HFF-Myc (cell line): ENCODE measurements around the gene SCIN.
"Not testable (repeated sequence)": the region's sequence is repeated elsewhere in the genome, so short reads cannot be mapped to it uniquely, and the experiment has no call there.

ENCODE experiments used
- DNase-seq: peaks from one replicate; pipeline ENCODE4 v3.0.0-alpha.2; 2011; ENCODE audit warnings: low read depth; ENCODE audit errors: extremely low read depth
- H3K4me3 ChIP-seq: replicated peaks from 2 replicates; pipeline ENCODE4 v1.5.1; 2011; ENCODE audit warnings: low read depth, mild to moderate bottlenecking, control low read depth, low read length
- TF ChIP-seq, protein P1 (sequence below): IDR thresholded peaks from 2 replicates; pipeline ENCODE4 v1.5.1; 2012; ENCODE audit warnings: mild to moderate bottlenecking, low read depth, low read length, control low read depth; ENCODE audit errors: missing control alignments

The SCIN gene

DNA sequence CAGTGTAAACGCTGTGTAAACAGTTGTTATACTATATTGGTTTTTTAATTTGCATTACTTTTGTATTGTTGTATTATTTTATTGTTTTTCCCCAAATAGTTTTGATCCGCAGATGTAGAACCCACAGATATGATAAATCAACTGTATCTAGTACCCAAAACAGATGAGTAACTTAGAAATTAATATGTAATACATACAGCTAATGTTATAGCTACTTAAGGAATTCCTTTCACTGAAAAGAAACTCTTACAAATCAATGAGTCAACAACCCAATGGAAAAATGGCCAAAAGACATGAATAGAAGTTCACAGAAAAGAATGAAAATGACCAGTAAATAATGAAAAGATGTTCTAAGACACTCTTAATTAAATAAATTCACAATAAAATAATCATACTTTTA is 84.6 kb downstream of the SCIN start:
- no peak for DNase-seq
- TF ChIP-seq, protein P1, sequence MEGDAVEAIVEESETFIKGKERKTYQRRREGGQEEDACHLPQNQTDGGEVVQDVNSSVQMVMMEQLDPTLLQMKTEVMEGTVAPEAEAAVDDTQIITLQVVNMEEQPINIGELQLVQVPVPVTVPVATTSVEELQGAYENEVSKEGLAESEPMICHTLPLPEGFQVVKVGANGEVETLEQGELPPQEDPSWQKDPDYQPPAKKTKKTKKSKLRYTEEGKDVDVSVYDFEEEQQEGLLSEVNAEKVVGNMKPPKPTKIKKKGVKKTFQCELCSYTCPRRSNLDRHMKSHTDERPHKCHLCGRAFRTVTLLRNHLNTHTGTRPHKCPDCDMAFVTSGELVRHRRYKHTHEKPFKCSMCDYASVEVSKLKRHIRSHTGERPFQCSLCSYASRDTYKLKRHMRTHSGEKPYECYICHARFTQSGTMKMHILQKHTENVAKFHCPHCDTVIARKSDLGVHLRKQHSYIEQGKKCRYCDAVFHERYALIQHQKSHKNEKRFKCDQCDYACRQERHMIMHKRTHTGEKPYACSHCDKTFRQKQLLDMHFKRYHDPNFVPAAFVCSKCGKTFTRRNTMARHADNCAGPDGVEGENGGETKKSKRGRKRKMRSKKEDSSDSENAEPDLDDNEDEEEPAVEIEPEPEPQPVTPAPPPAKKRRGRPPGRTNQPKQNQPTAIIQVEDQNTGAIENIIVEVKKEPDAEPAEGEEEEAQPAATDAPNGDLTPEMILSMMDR, result no peak
- H3K4me3 ChIP-seq, result no peak overlapping the region

DNA sequence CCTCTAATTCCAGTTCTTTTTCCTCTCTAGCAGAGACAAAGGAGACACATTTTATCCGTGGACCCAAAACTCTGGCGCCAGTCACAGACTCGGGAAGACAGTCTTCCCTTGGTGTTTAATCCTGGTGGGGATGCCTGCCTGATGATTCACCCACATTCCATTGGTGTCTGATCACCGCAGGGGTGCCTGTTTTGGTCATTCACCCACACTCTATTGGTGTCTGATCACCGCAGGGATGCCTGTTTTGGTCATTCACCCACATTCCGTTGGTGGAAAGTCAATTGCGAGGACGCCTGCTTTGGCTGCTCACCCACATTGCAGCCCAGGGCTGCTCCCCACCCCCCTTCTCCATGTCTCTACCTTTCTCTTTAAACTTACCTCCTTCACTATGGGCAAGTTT is 89.9 kb downstream of the SCIN start:
- not testable (repeated sequence) for DNase-seq, H3K4me3 ChIP-seq

DNA sequence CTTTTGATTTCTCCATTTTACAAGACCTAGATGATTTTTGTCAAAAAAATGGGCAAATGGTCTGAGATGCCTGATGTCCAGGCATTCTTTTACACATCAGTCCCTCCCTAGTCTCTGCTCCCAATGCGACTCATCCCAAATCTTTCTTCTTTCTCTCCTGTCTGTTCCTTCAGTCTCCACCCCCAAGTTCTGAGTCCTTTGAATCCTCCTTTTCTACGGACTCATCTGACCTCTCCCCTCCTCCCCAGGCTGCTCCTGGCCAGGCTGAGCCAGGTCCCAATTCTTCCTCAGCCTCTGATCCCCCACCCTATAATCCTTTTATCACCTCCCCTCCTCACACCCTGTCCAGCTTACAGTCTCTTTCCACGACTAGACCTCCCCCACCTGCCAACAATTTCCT is 90.5 kb downstream of the SCIN start:
- DNase-seq, H3K4me3 ChIP-seq: not testable (repeated sequence)

DNA sequence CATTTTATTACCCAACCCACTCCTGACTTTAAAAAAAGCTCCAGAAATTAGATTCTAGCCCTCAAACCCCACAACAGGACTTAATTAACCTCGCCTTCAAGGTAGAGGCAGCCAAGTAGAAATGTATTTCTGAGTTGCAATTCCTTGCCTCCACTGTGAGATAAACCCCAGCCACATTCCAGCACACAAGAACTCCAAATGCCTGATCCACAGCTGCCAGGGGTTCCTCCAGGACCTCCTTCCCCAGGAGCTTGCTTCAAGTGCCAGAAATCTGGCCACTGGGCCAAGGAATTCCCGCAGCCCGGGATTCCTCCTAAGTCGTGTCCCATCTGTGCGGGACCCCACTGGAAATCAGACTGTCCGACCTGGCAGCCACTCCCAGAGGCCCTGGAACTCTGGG is 91.1 kb downstream of the SCIN start:
- TF ChIP-seq, protein P1, result no peak
- DNase-seq, result no peak
- no peak overlapping the region for H3K4me3 ChIP-seq

DNA sequence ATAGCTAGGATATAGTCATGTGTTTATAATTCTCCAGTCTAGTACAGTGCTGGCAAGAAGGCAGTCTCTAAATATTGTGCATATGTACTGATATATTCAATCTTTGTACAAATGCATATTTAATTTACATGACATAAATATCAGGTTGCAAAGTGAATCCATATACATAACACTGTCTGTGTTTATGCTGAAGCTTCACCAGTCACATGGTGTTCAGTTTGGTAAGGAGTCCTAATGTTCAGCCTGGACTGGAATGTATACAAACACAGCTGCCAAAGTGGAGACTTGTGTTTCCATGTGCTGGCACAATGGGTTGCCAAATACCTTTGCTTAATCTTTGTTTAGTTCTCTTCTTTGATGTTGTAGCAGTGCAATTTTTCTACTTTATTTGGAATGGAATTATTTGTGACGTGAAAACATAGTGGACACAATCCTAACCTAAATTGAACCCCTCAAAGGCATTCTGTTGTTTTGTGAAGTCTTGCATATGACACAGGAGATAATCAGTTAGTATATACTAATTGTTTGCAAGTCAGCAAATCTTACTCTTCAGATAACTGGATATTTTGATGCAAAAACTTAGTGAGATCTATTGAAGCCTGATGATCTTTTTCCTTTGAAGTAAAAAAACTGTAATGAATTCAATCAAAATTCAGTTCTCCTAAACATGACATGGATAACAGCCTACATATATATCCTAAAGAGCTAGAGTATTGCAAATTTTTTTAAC is 99.6 kb downstream of the SCIN start:
- TF ChIP-seq, protein P1, result no peak
- no peak for DNase-seq
- no peak overlapping the region for H3K4me3 ChIP-seq

DNA sequence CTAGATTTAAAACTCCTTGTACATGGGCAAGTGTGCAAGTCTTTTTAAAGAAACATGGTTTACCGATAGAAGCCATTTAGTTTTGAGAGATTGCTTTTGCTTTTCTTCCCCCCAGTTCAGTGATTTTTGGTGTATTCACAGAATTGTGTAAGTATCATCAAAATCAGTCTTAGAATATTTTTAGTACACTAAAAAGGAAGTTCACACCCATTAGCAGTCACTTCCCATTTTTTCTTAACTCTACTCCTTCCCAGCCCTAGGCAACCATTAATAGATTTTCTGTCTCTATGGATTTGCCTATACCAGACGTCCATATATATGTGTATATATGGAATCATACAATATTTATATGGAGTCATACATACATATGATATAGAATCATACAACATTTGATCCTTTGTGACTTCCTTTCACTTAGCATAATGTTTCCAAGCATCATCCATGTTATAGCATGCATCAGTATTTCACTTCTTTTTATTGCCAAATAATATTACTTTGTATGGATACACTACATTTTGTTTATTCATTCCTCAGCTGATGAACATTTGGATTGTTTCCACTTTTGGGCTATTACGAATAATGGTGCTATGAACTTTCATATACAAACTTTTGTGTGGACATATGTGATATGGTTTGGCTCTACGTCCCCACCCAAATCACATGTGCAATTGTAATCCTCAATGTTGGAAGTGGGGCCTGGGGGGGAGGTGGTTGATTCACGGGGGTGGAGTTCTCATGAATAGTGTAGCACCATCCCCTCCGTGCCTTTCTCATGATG is 100.4 kb downstream of the SCIN start:
- DNase-seq, result no peak
- TF ChIP-seq, protein P1, result no peak
- H3K4me3 ChIP-seq, result no peak overlapping the region

DNA sequence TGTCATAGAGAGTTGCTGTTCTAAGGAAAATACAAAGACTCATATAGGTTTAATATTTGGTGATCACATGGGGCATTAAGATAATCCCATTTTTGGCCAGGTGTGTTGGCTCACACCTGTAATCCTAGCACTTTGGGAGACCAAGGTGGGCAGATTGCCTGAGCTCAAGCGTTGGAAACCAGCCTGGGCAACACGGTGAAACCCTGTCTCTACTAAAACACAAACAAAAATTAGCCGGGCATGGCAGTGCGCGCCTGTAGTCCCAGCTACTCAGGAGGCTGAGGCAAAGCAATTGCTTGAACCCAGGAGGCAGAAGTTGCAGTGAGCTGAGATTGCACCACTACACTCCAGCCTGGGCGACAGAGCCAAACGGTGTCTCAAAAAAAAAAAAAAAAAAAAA is 102.9 kb downstream of the SCIN start:
- DNase-seq, H3K4me3 ChIP-seq: not testable (repeated sequence)

DNA sequence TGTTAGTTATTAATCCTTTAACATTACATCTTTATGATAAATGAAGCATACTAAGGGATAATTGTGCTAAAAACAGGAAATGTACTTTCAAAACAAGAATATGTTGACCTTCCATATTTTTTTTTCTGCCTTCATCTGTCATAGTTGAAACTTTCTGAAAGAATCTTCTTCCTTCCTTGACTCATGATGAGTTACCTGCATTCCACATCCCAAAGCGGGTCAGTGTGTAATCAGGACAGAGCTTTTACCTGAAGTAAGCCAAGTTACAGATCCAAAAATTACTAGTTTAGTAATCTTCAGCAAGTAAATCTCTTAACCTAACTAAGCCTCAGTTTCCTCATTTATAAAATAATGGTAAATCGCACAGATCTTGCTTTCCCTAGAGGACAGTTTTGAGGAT is 103.5 kb downstream of the SCIN start:
- no peak overlapping the region for H3K4me3 ChIP-seq
- TF ChIP-seq, protein P1, result no peak
- no peak for DNase-seq
